GM23338 (cell line): Measurements from ENCODE around the gene NTN4. TPM values are rescaled to one million over a fixed set of nuclear protein-coding genes. Genes with fewer than 3 reads are reported as not detected.

Experiments used
- ATAC-seq: fragments of 200-7000 bp; cut with Tn5 transposase; 3 replicates; pipeline ENCODE4 v1.9.1; 2020
- DNase-seq: peaks from one replicate; pipeline ENCODE4 v3.0.0-alpha.2; 2015; ENCODE audit warnings: low spot score
- H2AFZ ChIP-seq: fragments of 200-600 bp; sonication (generic); 2 replicates; pipeline ENCODE4 v1.8.0; 2016; ENCODE audit warnings: antibody characterized with exemption, mild to moderate bottlenecking, moderate library complexity
- H3F3A ChIP-seq: fragments of 200-600 bp; sonication (generic); replicated peaks from 2 replicates; pipeline ENCODE4 v1.8.0; 2017; ENCODE audit warnings: antibody characterized with exemption, mixed run types, low read depth
- H3K27ac ChIP-seq: fragments of 200-600 bp; sonication (generic); 2 replicates; pipeline ENCODE4 v1.6.1; 2016; ENCODE audit warnings: low read depth
- H3K27me3 ChIP-seq: fragments of 200-600 bp; sonication (generic); 2 replicates; pipeline ENCODE4 v1.8.0; 2016; ENCODE audit warnings: mild to moderate bottlenecking, mixed run types, moderate library complexity; ENCODE audit not compliant: insufficient read depth
- H3K36me3 ChIP-seq: fragments of 200-600 bp; sonication (generic); 2 replicates; pipeline ENCODE4 v1.8.0; 2016; ENCODE audit warnings: mild to moderate bottlenecking; ENCODE audit not compliant: insufficient read depth
- H3K4me1 ChIP-seq: fragments of 200-600 bp; sonication (generic); 2 replicates; pipeline ENCODE4 v1.8.0; 2016; ENCODE audit warnings: mild to moderate bottlenecking, moderate library complexity; ENCODE audit not compliant: insufficient read depth
- H3K4me2 ChIP-seq: fragments of 200-600 bp; sonication (generic); 2 replicates; pipeline ENCODE4 v1.7.1; 2017; ENCODE audit warnings: mixed run types
- H3K4me3 ChIP-seq: fragments of 200-600 bp; sonication (generic); 2 replicates; pipeline ENCODE4 v1.6.1; 2016; ENCODE audit warnings: mixed run types
- H3K79me2 ChIP-seq: fragments of 200-600 bp; sonication (generic); replicated peaks from 2 replicates; pipeline ENCODE4 v1.8.0; 2017; ENCODE audit warnings: mild to moderate bottlenecking; ENCODE audit not compliant: insufficient read depth
- H3K9me2 ChIP-seq: fragments of 200-600 bp; sonication (generic); 2 replicates; pipeline ENCODE4 v1.8.0; 2017; ENCODE audit not compliant: insufficient read depth
- H4K20me1 ChIP-seq: fragments of 200-600 bp; sonication (generic); replicated peaks from 2 replicates; pipeline ENCODE4 v1.8.0; 2017; ENCODE audit warnings: mild to moderate bottlenecking; ENCODE audit not compliant: insufficient read depth
- H3K27ac Mint-ChIP-seq: 2 replicates; pipeline ENCODE4 v1.8.0; 2020; ENCODE audit warnings: inconsistent platforms, mild to moderate bottlenecking, moderate library complexity, mixed read lengths
- H3K27me3 Mint-ChIP-seq: 3 replicates; pipeline ENCODE4 v1.8.0; 2022; ENCODE audit warnings: low read depth, mild to moderate bottlenecking, moderate library complexity, mixed read lengths, inconsistent platforms; ENCODE audit not compliant: insufficient read depth, poor library complexity
- H3K36me3 Mint-ChIP-seq: 3 replicates; pipeline ENCODE4 v1.8.0; 2021; ENCODE audit warnings: low read depth, mild to moderate bottlenecking, inconsistent platforms, moderate library complexity, mixed read lengths
- H3K4me1 Mint-ChIP-seq: 3 replicates; pipeline ENCODE4 v1.8.0; 2020; ENCODE audit warnings: mild to moderate bottlenecking, inconsistent platforms, mixed read lengths
- H3K4me3 Mint-ChIP-seq: 3 replicates; pipeline ENCODE4 v1.8.0; 2021; ENCODE audit warnings: moderate library complexity, mild to moderate bottlenecking, inconsistent platforms, mixed read lengths
- H3K9me3 Mint-ChIP-seq: 3 replicates; pipeline ENCODE4 v1.8.0; 2020; ENCODE audit warnings: moderate library complexity, mild to moderate bottlenecking, inconsistent platforms, mixed read lengths
- CREB1 ChIP-seq: fragments of 250-450 bp; sonication (Bioruptor Pico); IDR thresholded peaks from 2 replicates; pipeline ENCODE4 v1.5.0; 2020; ENCODE audit warnings: low read depth, mild to moderate bottlenecking, moderate library complexity
- CTCF ChIP-seq, 2 experiments: fragments of 200-600 bp in 1 of 2; sonication (generic) in 1 of 2; conservative IDR thresholded peaks; 2 replicates each; pipeline versions ENCODE4 v1.5.1 to v1.6.1; 2016 to 2017; ENCODE audit warnings: antibody characterized with exemption in 2 of 2, low read depth in 2 of 2, mild to moderate bottlenecking in 2 of 2, moderate library complexity in 1 of 2
- ETS1 ChIP-seq: IDR thresholded peaks from 2 replicates; pipeline ENCODE4 v1.6.1; 2016; ENCODE audit warnings: antibody characterized with exemption
- EZH2 ChIP-seq: fragments of 200-600 bp; sonication (generic); IDR thresholded peaks from one replicate; pipeline ENCODE4 v1.8.0; 2017; ENCODE audit warnings: antibody characterized with exemption, mild to moderate bottlenecking, low read depth; ENCODE audit not compliant: unreplicated experiment
- EZH2phosphoT487 ChIP-seq: fragments of 200-600 bp; sonication (generic); IDR thresholded peaks from one replicate; pipeline ENCODE4 v1.8.1; 2018; ENCODE audit warnings: antibody characterized with exemption; ENCODE audit not compliant: unreplicated experiment
- JUNB ChIP-seq: IDR thresholded peaks from one replicate; pipeline ENCODE4 v1.6.1; 2016; ENCODE audit warnings: antibody characterized with exemption; ENCODE audit not compliant: unreplicated experiment
- NANOG ChIP-seq: IDR thresholded peaks from 2 replicates; pipeline ENCODE4 v1.6.1; 2016; ENCODE audit warnings: antibody characterized with exemption, borderline replicate concordance
- POLR2AphosphoS5 ChIP-seq: IDR thresholded peaks from 2 replicates; pipeline ENCODE4 v1.6.1; 2016; ENCODE audit warnings: antibody characterized with exemption, low read depth
- REST ChIP-seq: IDR thresholded peaks from one replicate; pipeline ENCODE4 v1.6.1; 2018; ENCODE audit warnings: antibody characterized with exemption; ENCODE audit not compliant: unreplicated experiment
- STAT1 ChIP-seq: IDR thresholded peaks from one replicate; pipeline ENCODE4 v1.6.1; 2016; ENCODE audit warnings: antibody characterized with exemption; ENCODE audit not compliant: unreplicated experiment
- ZNF114 ChIP-seq: fragments of 250-450 bp; sonication (Bioruptor Pico); IDR thresholded peaks from 2 replicates; pipeline ENCODE4 v1.5.0; 2020; ENCODE audit warnings: mild to moderate bottlenecking, moderate library complexity
- ZNF331 ChIP-seq: fragments of 250-450 bp; sonication (Bioruptor Pico); IDR thresholded peaks from 2 replicates; pipeline ENCODE4 v1.5.0; 2020; ENCODE audit warnings: low read depth, mild to moderate bottlenecking, moderate library complexity
- ZNF462 ChIP-seq: fragments of 250-450 bp; sonication (Bioruptor Pico); IDR thresholded peaks from 2 replicates; pipeline ENCODE4 v1.5.0; 2020; ENCODE audit warnings: mild to moderate bottlenecking, moderate library complexity
- polyA plus RNA-seq: library from polyadenylated mRNA; unstranded; fragments of >200 nt; fragmentation: Nextera tagmentation; extraction: Ambion mirVana; gene quantifications from 2 replicates; pipeline ENCODE4 v1.2.1, GENCODE V29; 2016
- total RNA-seq: library from RNA; depleted of rRNA; stranded (reverse); fragments of >200 nt; shearing (Covaris generic); gene quantifications from 2 replicates; pipeline ENCODE4 v1.2.3, GENCODE V29; 2014

The NTN4 gene
- total and polyA plus RNA-seq, 2 experiments from 2014 or later = 1.5 to 3.8 TPM

- H3K36me3 Mint-ChIP-seq = no peaks in the 10 kb centered on the region; the same call in 2 of the 3 replicates
- H3K9me3 Mint-ChIP-seq = no peaks in the 10 kb centered on the region
- Histone ChIP-seq H3K27me3 (no peaks in the 10 kb centered on the region), H3K27ac (peak overlapping the region; percentile 23; the same call in 1 of the 2 replicates), H3K79me2 (no peaks in the 10 kb centered on the region), H3K4me3 (no peak overlapping the region), H3F3A (no peaks in the 10 kb centered on the region), H3K36me3 (no peaks in the 10 kb centered on the region), H4K20me1 (no peaks in the 10 kb centered on the region), H3K9me2 (no peaks in the 10 kb centered on the region), H3K4me1 (peaks cover 19% of the 10 kb centered on the region), H2AFZ (no peak overlapping the region), H3K4me2 (no peak overlapping the region)
- H3K4me1 Mint-ChIP-seq = peaks cover 25% of the 10 kb centered on the region
- no peak overlapping the region for H3K4me3 Mint-ChIP-seq
- ATAC-seq (no peak), DNase-seq (no peak)
- 0 out of 2 replicates have a peak overlapping the region, but pooled peaks have one; percentile 16 for H3K27ac Mint-ChIP-seq
- H3K27me3 Mint-ChIP-seq = no peaks in the 10 kb centered on the region
- no peak for TF ChIP-seq EZH2phosphoT487
- TF ChIP-seq POLR2AphosphoS5 = no peak
- TF ChIP-seq NANOG = no peak
- TF ChIP-seq ZNF331 = no peak
- TF ChIP-seq REST = no peak
- TF ChIP-seq JUNB = no peak
- no peak for TF ChIP-seq STAT1
- TF ChIP-seq ZNF462 (CRISPR knock-in tag) = no peak
- TF ChIP-seq ETS1 = no peak
- TF ChIP-seq CREB1 (CRISPR knock-in tag) = no peak
- no peak for TF ChIP-seq EZH2
- no peak for TF ChIP-seq CTCF (conservative IDR thresholded peaks at IDR 0.05; ENCODE audit: low read depth in 2 of 2)
- TF ChIP-seq ZNF114 (CRISPR knock-in tag) = no peak
These were observed 81.4 kb downstream of the NTN4 start for GRCh38 chr12:95709152-95709551.
